IMR-90 (cell line): ENCODE results near the gene CENPH. TPM values are rescaled to one million over a fixed set of nuclear protein-coding genes. Genes with fewer than 3 reads are reported as not detected.

Experiments used
- ATAC-seq: fragments of 200-7000 bp; cut with Tn5 transposase; 2 replicates; pipeline ENCODE4 v1.9.1; 2020; ENCODE audit warnings: low read depth, mild to moderate bottlenecking, moderate library complexity
- BruUV-seq: library from RNA; stranded (reverse); fragments of 400-500 nt; replicated peaks from 2 replicates; lab custom pipeline; 2021; lab: Mats Ljungman, UMichigan
- CTCF ChIA-PET: fragments of 300-600 bp; formaldehyde crosslinking; extraction: SDS; loops from one replicate; lab custom pipeline; 2021; ENCODE audit warnings: antibody characterized with exemption; lab: Yijun Ruan, JAX
- POLR2A ChIA-PET: fragments of 300-600 bp; sonication (Branson Sonifier 250); formaldehyde crosslinking; loops from one replicate; lab custom pipeline; 2022; ENCODE audit warnings: antibody characterized with exemption; ENCODE audit not compliant: unreplicated experiment; lab: Charles Lee
- DNase-seq: peaks from one replicate; pipeline ENCODE4 v3.0.0; 2013
- H2AFZ ChIP-seq: replicated peaks from 2 replicates; pipeline ENCODE3; 2013; ENCODE audit warnings: low read length, mild to moderate bottlenecking; ENCODE audit not compliant: poor library complexity
- H2AK5ac ChIP-seq: 2 replicates; pipeline ENCODE4 v1.6.1; 2013; ENCODE audit warnings: low read depth, low read length, inconsistent platforms
- H2AK9ac ChIP-seq: replicated peaks from 2 replicates; pipeline ENCODE3; 2013; ENCODE audit warnings: mild to moderate bottlenecking, low read depth, low read length, moderate library complexity; ENCODE audit not compliant: poor library complexity
- H2BK120ac ChIP-seq: 2 replicates; pipeline ENCODE4 v1.6.1; 2013; ENCODE audit warnings: low read depth, low read length, inconsistent platforms
- H2BK15ac ChIP-seq: 3 replicates; pipeline ENCODE4 v1.6.1; 2013; ENCODE audit warnings: low read depth, low read length, inconsistent platforms
- H2BK20ac ChIP-seq: 2 replicates; pipeline ENCODE4 v1.6.1; 2013; ENCODE audit warnings: low read depth, mild to moderate bottlenecking, inconsistent platforms, low read length, moderate library complexity
- H2BK5ac ChIP-seq: 2 replicates; pipeline ENCODE4 v1.6.1; 2013; ENCODE audit warnings: mild to moderate bottlenecking, low read depth, low read length, inconsistent platforms; ENCODE audit not compliant: poor library complexity, severe bottlenecking
- H3K14ac ChIP-seq: replicated peaks from 2 replicates; pipeline ENCODE4 v1.6.1; 2013; ENCODE audit warnings: low read depth, low read length, inconsistent platforms
- H3K18ac ChIP-seq: 2 replicates; pipeline ENCODE4 v1.6.1; 2013; ENCODE audit warnings: low read depth, low read length, control low read depth
- H3K23ac ChIP-seq: 2 replicates; pipeline ENCODE4 v1.6.1; 2013; ENCODE audit warnings: low read depth, low read length, inconsistent platforms
- H3K27ac ChIP-seq: 2 replicates; pipeline ENCODE4 v1.5.1; 2013; ENCODE audit warnings: mild to moderate bottlenecking, control low read depth, low read length; ENCODE audit not compliant: insufficient read depth
- H3K27me3 ChIP-seq: 2 replicates; pipeline ENCODE4 v1.6.1; 2013; ENCODE audit warnings: low read length; ENCODE audit not compliant: control insufficient read depth, insufficient read depth
- H3K36me3 ChIP-seq: 2 replicates; pipeline ENCODE4 v1.6.1; 2013; ENCODE audit warnings: low read length, mixed read lengths; ENCODE audit not compliant: control insufficient read depth, insufficient read depth
- H3K4ac ChIP-seq: 2 replicates; pipeline ENCODE4 v1.6.1; 2013; ENCODE audit warnings: low read depth, low read length, inconsistent platforms
- H3K4me1 ChIP-seq: 2 replicates; pipeline ENCODE4 v1.6.1; 2013; ENCODE audit warnings: low read length, mixed read lengths; ENCODE audit not compliant: control insufficient read depth, insufficient read depth
- H3K4me2 ChIP-seq: 2 replicates; pipeline ENCODE4 v1.6.1; 2013; ENCODE audit warnings: low read depth, mild to moderate bottlenecking, control low read depth, low read length, moderate library complexity
- H3K4me3 ChIP-seq: 2 replicates; pipeline ENCODE4 v1.5.1; 2013; ENCODE audit warnings: low read depth, mild to moderate bottlenecking, control low read depth, low read length, moderate library complexity; ENCODE audit not compliant: insufficient read depth
- H3K56ac ChIP-seq: 2 replicates; pipeline ENCODE4 v1.6.1; 2013; ENCODE audit warnings: low read length, inconsistent platforms; ENCODE audit not compliant: insufficient read depth; ENCODE audit errors: extremely low read depth
- H3K79me1 ChIP-seq, 2 experiments: 2 replicates each; pipeline ENCODE4 v1.6.1; 2013; ENCODE audit warnings: low read length in 2 of 2, inconsistent platforms in 1 of 2, low read depth in 1 of 2
- H3K9ac ChIP-seq: 2 replicates; pipeline ENCODE4 v1.6.1; 2013; ENCODE audit warnings: low read depth, low read length, control low read depth
- H3K9me1 ChIP-seq: 2 replicates; pipeline ENCODE4 v1.6.1; 2013; ENCODE audit warnings: low read length, inconsistent platforms; ENCODE audit not compliant: insufficient read depth
- H3K9me3 ChIP-seq: 2 replicates; pipeline ENCODE4 v1.6.1; 2013; ENCODE audit warnings: low read length; ENCODE audit not compliant: control insufficient read depth, insufficient read depth
- H4K20me1 ChIP-seq: 2 replicates; pipeline ENCODE4 v1.6.1; 2013; ENCODE audit warnings: low read length, inconsistent platforms; ENCODE audit not compliant: insufficient read depth
- H4K5ac ChIP-seq: 2 replicates; pipeline ENCODE4 v1.6.1; 2013; ENCODE audit warnings: mild to moderate bottlenecking, low read depth, low read length, control low read depth
- H4K8ac ChIP-seq, 2 experiments: 2 replicates each; pipeline ENCODE4 v1.6.1; 2013; ENCODE audit warnings: low read depth in 2 of 2, low read length in 2 of 2, control low read depth in 1 of 2, inconsistent platforms in 1 of 2
- H4K91ac ChIP-seq: 2 replicates; pipeline ENCODE4 v1.6.1; 2013; ENCODE audit warnings: low read depth, low read length, inconsistent platforms; ENCODE audit not compliant: insufficient read depth
- BHLHE40 ChIP-seq: fragments of 150-350 bp; IDR thresholded peaks from 2 replicates; pipeline ENCODE4 v1.6.1; 2016; ENCODE audit warnings: mild to moderate bottlenecking, low read depth, low read length
- CEBPB ChIP-seq: IDR thresholded peaks from 2 replicates; pipeline ENCODE4 v1.6.1; 2012; ENCODE audit warnings: low read depth, low read length, improper control_type of control experiment
- CHD1 ChIP-seq: IDR thresholded peaks from 2 replicates; pipeline ENCODE4 v1.6.1; 2012; ENCODE audit warnings: low read depth, low read length, improper control_type of control experiment
- FOS ChIP-seq: fragments of 150-350 bp; IDR thresholded peaks from 2 replicates; pipeline ENCODE4 v1.6.1; 2016; ENCODE audit warnings: low read depth, low read length
- MAFK ChIP-seq: IDR thresholded peaks from 2 replicates; pipeline ENCODE4 v1.6.1; 2012; ENCODE audit warnings: low read depth, low read length, improper control_type of control experiment
- MAZ ChIP-seq: IDR thresholded peaks from 2 replicates; pipeline ENCODE4 v1.6.1; 2012; ENCODE audit warnings: low read depth, mild to moderate bottlenecking, low read length, improper control_type of control experiment, moderate library complexity, borderline replicate concordance
- MXI1 ChIP-seq: IDR thresholded peaks from 2 replicates; pipeline ENCODE4 v1.6.1; 2012; ENCODE audit warnings: low read depth, mild to moderate bottlenecking, low read length, moderate library complexity, borderline replicate concordance
- NFE2L2 ChIP-seq: fragments of 150-350 bp; IDR thresholded peaks from 2 replicates; pipeline ENCODE4 v1.6.1; 2016; ENCODE audit warnings: low read depth, mild to moderate bottlenecking, low read length
- POLR2A ChIP-seq: IDR thresholded peaks from 2 replicates; pipeline ENCODE4 v1.6.1; 2012; ENCODE audit warnings: mild to moderate bottlenecking, low read depth, low read length
- RAD21 ChIP-seq: IDR thresholded peaks from 2 replicates; pipeline ENCODE4 v1.6.1; 2012; ENCODE audit warnings: low read length, improper control_type of control experiment
- RCOR1 ChIP-seq: IDR thresholded peaks from 2 replicates; pipeline ENCODE4 v1.6.1; 2012; ENCODE audit warnings: mild to moderate bottlenecking, low read length, improper control_type of control experiment; ENCODE audit not compliant: insufficient replicate concordance
- RFX5 ChIP-seq: IDR thresholded peaks from 2 replicates; pipeline ENCODE4 v1.8.0; 2012; ENCODE audit warnings: low read depth, mild to moderate bottlenecking, low read length, moderate library complexity
- SMC3 ChIP-seq: fragments of 150-350 bp; IDR thresholded peaks from 2 replicates; pipeline ENCODE4 v1.6.1; 2016; ENCODE audit warnings: low read depth, mild to moderate bottlenecking, antibody characterized with exemption, low read length, moderate library complexity
- WGBS, 2 experiments: methylation state at CpG; one replicate each; pipeline versions ENCODE4 v1.1.5 to v1.1.7; 2013; ENCODE audit warnings: missing lambda C conversion rate in 2 of 2; ENCODE audit not compliant: insufficient read length in 1 of 2; ENCODE audit errors: extremely low coverage in 2 of 2; 5-methylcytosine and 5-hydroxymethylcytosine counted together
- dilution Hi-C: fragments of 300-500 bp; cut with HindIII; formaldehyde crosslinking; loops from one replicate; pipeline ENCODE4 v1.14.3; 2018; ENCODE audit warnings: low sequenced_read_pairs; ENCODE audit not compliant: unreplicated experiment
- in situ Hi-C: fragments of 300-500 bp; cut with MboI; formaldehyde crosslinking; loops from 3 replicates; pipeline ENCODE4 v1.14.3; 2019; ENCODE audit warnings: low sequenced_read_pairs, inconsistent platforms, mixed read lengths
- intact Hi-C: fragments of 100-400 bp; cut with micrococcal nuclease; formaldehyde crosslinking; loops from 2 replicates; pipeline ENCODE4 v1.10.0; 2022
- polyA plus RNA-seq, 3 experiments: library from polyadenylated mRNA; depleted of rRNA; stranded (reverse); fragments of >200 nt; gene quantifications; 2 replicates each; pipeline ENCODE4 v1.2.3, GENCODE V29; 2012; ENCODE audit warnings: low replicate concordance in 1 of 3
- total RNA-seq: library from RNA; depleted of rRNA; stranded (reverse); fragments of >200 nt; gene quantifications from 2 replicates; pipeline ENCODE4 v1.2.3, GENCODE V29; 2012
- TF ChIP-seq, protein P1 (sequence below): fragments of 150-350 bp; IDR thresholded peaks from 2 replicates; pipeline ENCODE4 v1.6.1; 2016; ENCODE audit warnings: low read depth, mild to moderate bottlenecking, low read length, moderate library complexity, borderline replicate concordance
- TF ChIP-seq, protein P2 (sequence below): fragments of 150-350 bp; IDR thresholded peaks from 2 replicates; pipeline ENCODE4 v1.6.1; 2017; ENCODE audit warnings: mild to moderate bottlenecking, antibody characterized with exemption, low read length, low read depth
- TF ChIP-seq, protein P3 (sequence below): conservative IDR thresholded peaks from 2 replicates; pipeline ENCODE4 v1.5.1; 2012; ENCODE audit warnings: mild to moderate bottlenecking, low read depth, low read length, improper control_type of control experiment

CENPH gene
- total and polyA plus RNA-seq, 2 of the 4 experiments (the other 2 are of a cell fraction) = 3.8 to 7.8 TPM

DNA sequence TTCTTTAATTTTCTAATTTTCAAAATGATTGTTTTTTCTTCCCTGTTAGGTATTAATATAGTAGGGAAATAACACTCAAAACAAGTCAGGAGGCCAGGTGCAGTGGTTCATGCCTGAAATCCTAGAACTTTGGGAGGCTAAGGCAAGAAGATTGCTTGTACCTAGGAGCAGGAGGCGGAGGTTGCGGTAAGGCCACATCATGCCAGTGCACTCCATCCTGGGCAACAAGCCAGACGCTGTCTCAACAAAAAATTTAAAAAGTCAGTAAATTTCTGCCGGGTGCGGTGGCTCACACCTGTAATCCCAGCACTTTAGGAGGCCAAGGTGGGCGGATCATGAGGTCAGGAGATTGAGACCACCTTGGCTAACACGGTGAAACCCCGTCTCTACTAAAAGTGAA, 35.1 kb downstream of the CENPH start:
- no peak overlapping the region for H3K9ac ChIP-seq
- no peak overlapping the region for H3K4me2 ChIP-seq
- no peak overlapping the region for H3K4me3 ChIP-seq
- no peak overlapping the region for H3K18ac ChIP-seq
- H3K4me1 ChIP-seq = no peaks in the 10 kb centered on the region
- H4K5ac ChIP-seq = no peak overlapping the region
- no peak overlapping the region for H2BK5ac ChIP-seq
- dilution Hi-C loops (no loop called here), in situ Hi-C loops (no loop called here), intact Hi-C loops (no loop called here)
- H3K27ac ChIP-seq = no peak overlapping the region
- WGBS, 2 experiments = 91% methylated on average over 5 of the region's 8 CpGs; no CpG with 5 or more reads in 1 of the 2 experiments
- no peak overlapping the region for H2BK15ac ChIP-seq
- no peak overlapping the region for H2AK9ac ChIP-seq
- H4K8ac ChIP-seq = no peak overlapping the region
- no peak overlapping the region for H3K23ac ChIP-seq
- H4K91ac ChIP-seq = no peak overlapping the region
- no peaks in the 10 kb centered on the region for H3K27me3 ChIP-seq
- H4K20me1 ChIP-seq = no peaks in the 10 kb centered on the region
- H3K9me3 ChIP-seq = no peaks in the 10 kb centered on the region
- no peaks in the 10 kb centered on the region for H3K9me1 ChIP-seq
- no peak overlapping the region for H2BK120ac ChIP-seq
- peaks cover 6% of the 10 kb centered on the region for H3K36me3 ChIP-seq
- H2BK20ac ChIP-seq = no peak overlapping the region
- H2AFZ ChIP-seq = no peak overlapping the region
- DNase-seq (no peak), ATAC-seq (no peak)
- H2AK5ac ChIP-seq = no peak overlapping the region
- no peak overlapping the region for H3K14ac ChIP-seq
- no peak overlapping the region for H3K4ac ChIP-seq
- POLR2A ChIA-PET = no interaction called here
- CTCF ChIA-PET = interaction anchor here (0.7 kb wide), 2 partner anchors 15 to 16 kb away, joined by 3 to 4 read pairs; no protein-coding TSS in a partner anchor
- TF ChIP-seq RAD21 (no peak), CHD1 (no peak), RCOR1 (no peak), MXI1 (no peak), BHLHE40 (no peak), MAFK (no peak), MAZ (no peak), CEBPB (no peak), RFX5 (no peak), FOS (no peak), NFE2L2 (no peak), POLR2A (no peak), SMC3 (no peak)
- TF ChIP-seq, protein P1, sequence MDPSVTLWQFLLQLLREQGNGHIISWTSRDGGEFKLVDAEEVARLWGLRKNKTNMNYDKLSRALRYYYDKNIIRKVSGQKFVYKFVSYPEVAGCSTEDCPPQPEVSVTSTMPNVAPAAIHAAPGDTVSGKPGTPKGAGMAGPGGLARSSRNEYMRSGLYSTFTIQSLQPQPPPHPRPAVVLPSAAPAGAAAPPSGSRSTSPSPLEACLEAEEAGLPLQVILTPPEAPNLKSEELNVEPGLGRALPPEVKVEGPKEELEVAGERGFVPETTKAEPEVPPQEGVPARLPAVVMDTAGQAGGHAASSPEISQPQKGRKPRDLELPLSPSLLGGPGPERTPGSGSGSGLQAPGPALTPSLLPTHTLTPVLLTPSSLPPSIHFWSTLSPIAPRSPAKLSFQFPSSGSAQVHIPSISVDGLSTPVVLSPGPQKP = no peak
- TF ChIP-seq, protein P2, sequence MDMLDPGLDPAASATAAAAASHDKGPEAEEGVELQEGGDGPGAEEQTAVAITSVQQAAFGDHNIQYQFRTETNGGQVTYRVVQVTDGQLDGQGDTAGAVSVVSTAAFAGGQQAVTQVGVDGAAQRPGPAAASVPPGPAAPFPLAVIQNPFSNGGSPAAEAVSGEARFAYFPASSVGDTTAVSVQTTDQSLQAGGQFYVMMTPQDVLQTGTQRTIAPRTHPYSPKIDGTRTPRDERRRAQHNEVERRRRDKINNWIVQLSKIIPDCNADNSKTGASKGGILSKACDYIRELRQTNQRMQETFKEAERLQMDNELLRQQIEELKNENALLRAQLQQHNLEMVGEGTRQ = no peak
- TF ChIP-seq, protein P3, sequence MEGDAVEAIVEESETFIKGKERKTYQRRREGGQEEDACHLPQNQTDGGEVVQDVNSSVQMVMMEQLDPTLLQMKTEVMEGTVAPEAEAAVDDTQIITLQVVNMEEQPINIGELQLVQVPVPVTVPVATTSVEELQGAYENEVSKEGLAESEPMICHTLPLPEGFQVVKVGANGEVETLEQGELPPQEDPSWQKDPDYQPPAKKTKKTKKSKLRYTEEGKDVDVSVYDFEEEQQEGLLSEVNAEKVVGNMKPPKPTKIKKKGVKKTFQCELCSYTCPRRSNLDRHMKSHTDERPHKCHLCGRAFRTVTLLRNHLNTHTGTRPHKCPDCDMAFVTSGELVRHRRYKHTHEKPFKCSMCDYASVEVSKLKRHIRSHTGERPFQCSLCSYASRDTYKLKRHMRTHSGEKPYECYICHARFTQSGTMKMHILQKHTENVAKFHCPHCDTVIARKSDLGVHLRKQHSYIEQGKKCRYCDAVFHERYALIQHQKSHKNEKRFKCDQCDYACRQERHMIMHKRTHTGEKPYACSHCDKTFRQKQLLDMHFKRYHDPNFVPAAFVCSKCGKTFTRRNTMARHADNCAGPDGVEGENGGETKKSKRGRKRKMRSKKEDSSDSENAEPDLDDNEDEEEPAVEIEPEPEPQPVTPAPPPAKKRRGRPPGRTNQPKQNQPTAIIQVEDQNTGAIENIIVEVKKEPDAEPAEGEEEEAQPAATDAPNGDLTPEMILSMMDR = no peak
- H3K56ac ChIP-seq = no peak overlapping the region
- BruUV-seq = no TSS peak
- peaks cover 17 to 22% of the 10 kb centered on the region in 2 experiments; a peak in 3 of 4 replicates for H3K79me1 ChIP-seq
